Stimulated activated CD4-positive, alpha-beta T cell treated with anti-CD3 and anti-CD28 coated beads, Interleukin-1b, Interleukin-23, amount 100 ng/mL, for 24 hours (primary cell): Measurements from ENCODE around the gene HASPIN.
"Not testable (repeated sequence)": the region's sequence is repeated elsewhere in the genome, so short reads cannot be mapped to it uniquely, and the experiment has no call there.

Experiments used
- DNase-seq, 4 experiments: peaks; one replicate each; pipeline ENCODE4 v3.0.0-alpha.2; 2020; ENCODE audit warnings: low read depth in 4 of 4, low spot score in 1 of 4

HASPIN gene

GRCh38 chr17:3734911-3735276 is 11.2 kb downstream of the HASPIN start:
- not testable (repeated sequence) for DNase-seq

GRCh38 chr17:3735515-3735914 is 11.8 kb downstream of the HASPIN start:
- DNase-seq: no peak

- peak in 2 of 4 experiments; percentile 60 to 62 for DNase-seq
Measured at GRCh38 chr17:3738562-3739295, 15.0 kb downstream of the HASPIN start.

- no peak for DNase-seq
Measured at GRCh38 chr17:3739422-3740124, 15.9 kb downstream of the HASPIN start.

GRCh38 chr17:3740611-3741073 is 16.9 kb downstream of the HASPIN start:
- no peak for DNase-seq

GRCh38 chr17:3744014-3744413 is 20.3 kb downstream of the HASPIN start:
- DNase-seq: no peak

GRCh38 chr17:3745071-3745470 is 21.4 kb downstream of the HASPIN start:
- no peak for DNase-seq

- DNase-seq: no peak
Measured at GRCh38 chr17:3747805-3748204, 24.1 kb downstream of the HASPIN start.

- no peak for DNase-seq
Measured at GRCh38 chr17:3748576-3748975, 24.9 kb downstream of the HASPIN start.

GRCh38 chr17:3750296-3750695 is 26.6 kb downstream of the HASPIN start:
- no peak for DNase-seq

- no peak for DNase-seq
Measured at GRCh38 chr17:3750926-3751325, 27.2 kb downstream of the HASPIN start.

- no peak for DNase-seq
Measured at GRCh38 chr17:3751836-3752235, 28.1 kb downstream of the HASPIN start.

- no peak for DNase-seq
Measured at GRCh38 chr17:3753624-3754023, 29.9 kb downstream of the HASPIN start.

GRCh38 chr17:3754066-3754457 is 30.4 kb downstream of the HASPIN start:
- DNase-seq: no peak

GRCh38 chr17:3754458-3755334 is 31.0 kb downstream of the HASPIN start:
- peak; percentile 34 to 54 (median 46) for DNase-seq

- no peak for DNase-seq
Measured at GRCh38 chr17:3755335-3756030, 31.8 kb downstream of the HASPIN start.

GRCh38 chr17:3759597-3760216 is 36.0 kb downstream of the HASPIN start:
- DNase-seq: no peak

GRCh38 chr17:3761036-3761917 is 37.6 kb downstream of the HASPIN start:
- no peak for DNase-seq

GRCh38 chr17:3761918-3762380 is 38.2 kb downstream of the HASPIN start:
- DNase-seq: no peak
